GM12892 (cell line): ENCODE data around the gene TRIO.

Experiments used
- POLR2AphosphoS5 ChIP-seq: IDR thresholded peaks from 2 replicates; pipeline ENCODE4 v1.6.1; 2011; ENCODE audit warnings: low read depth, low read length, control low read depth
- TAF1 ChIP-seq: IDR thresholded peaks from 2 replicates; pipeline ENCODE4 v1.6.1; 2011; ENCODE audit warnings: low read depth, mild to moderate bottlenecking, control low read depth, low read length, borderline replicate concordance

- TF ChIP-seq POLR2AphosphoS5: no peak
- no peak for TF ChIP-seq TAF1
Measured at GRCh38 chr5:14114615-14115251, 28.4 kb upstream of the TRIO start.
